HG02588 (cell line): ENCODE results near the gene AQP1.

Source experiments
- ATAC-seq: cut with Tn5 transposase; IDR thresholded peaks from one replicate; pipeline ENCODE4 v1.9.1; 2021; ENCODE audit warnings: mild to moderate bottlenecking, moderate library complexity; ENCODE audit not compliant: unreplicated experiment

Gene AQP1

DNA sequence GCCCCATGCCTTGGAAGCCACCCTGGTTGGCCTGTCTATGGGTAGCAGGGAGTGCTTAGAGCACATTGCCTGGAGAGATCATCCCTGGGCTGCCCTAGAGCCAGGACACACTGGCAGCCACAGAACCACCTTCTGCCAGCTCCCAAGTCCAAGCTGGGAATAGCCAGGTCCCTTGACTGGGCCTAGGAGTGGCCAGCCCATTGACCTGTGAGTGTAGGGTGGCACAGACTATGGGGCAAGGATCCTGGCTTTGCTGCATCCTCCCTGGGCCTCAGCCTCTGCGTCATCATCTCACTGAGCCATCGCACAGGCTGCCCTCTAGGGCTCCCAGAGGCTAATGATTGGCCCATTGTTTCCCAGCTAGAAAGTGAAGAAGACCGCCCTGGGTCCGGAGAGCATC is 7.0 kb downstream of the AQP1 start:
- no peak for ATAC-seq

GRCh38 chr7:30920021-30920583 is 8.4 kb downstream of the AQP1 start:
- no peak for ATAC-seq

DNA sequence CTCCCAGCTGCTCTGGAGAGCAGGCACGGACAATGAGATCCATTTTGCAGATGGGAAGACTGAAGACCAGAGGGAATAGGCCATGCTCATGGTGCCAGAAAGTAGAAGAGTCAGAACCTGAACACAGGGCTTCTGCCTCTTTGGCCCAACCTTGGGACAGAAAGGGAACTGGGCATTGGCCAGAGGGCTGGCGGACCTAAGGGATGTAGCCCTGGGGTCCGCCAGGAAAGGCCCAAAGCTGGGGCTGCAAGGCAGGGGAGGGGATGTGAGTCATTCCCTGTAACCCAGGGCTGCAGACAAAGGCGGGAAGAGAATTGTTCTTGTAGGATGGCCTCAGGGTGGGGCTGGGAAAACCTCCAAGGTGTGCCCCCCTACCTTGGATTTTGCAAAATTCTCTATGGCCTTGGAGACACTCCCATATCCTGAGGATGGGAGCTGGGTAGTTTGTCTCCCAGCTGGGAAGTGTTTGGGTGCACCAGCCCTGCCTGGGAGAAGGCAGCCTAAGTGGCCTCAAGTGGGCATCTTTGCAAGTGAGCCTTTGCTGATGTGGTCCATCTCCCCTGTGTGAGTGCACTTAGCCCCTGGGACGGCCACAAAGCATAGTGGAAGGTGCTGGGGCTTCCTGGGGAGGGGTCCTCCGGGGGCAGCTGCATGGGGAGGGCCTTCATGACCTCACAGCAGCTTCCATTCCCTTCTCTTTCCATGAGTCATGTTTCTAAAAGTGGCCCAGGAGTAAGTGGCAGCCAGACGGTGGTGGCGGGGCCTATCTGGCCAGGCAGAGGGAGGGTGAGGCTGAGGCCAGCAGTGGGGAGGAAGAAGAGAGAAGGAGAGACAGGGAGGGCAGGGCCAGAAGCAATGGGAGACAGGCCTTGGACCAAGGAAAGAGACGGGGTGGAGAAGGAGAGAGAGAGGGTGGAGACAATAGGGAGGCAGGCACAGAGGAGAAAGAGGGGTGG is 9.2 kb downstream of the AQP1 start:
- ATAC-seq, result no peak

DNA sequence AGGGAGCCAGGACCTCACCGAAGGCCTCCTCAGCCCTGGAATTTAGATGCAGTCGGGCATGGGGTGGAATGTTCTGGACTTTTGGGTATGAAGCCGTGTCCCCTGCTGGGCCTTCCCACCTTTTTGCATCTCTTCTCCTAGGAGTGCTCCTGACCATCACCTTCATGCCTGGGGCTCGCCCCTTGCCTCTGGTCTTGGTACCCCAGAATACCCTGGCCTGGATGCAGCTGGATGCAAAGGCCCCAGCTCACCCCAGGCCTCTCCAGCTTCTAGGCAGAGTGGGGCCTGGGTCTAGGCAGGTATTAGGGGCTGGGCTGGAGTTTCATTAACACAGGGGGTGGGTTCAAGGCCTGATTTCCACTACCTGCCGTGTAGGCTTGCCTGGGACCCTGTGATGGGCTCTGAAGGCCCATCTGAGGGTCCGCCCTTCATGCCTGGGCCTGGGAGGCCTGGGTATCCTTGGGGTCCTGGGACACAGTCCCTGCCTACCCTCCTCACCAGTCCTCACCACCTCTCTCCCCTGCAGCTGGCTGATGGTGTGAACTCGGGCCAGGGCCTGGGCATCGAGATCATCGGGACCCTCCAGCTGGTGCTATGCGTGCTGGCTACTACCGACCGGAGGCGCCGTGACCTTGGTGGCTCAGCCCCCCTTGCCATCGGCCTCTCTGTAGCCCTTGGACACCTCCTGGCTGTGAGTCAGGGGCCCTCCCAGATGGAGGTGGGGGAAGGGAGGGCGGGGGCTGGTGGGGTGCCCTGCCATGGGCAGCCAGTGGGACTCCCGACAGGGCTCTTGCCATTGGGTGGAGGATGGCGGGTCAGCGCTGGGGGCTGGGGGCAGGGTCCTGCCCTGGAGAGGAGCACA is 10.1 kb downstream of the AQP1 start:
- ATAC-seq, result no peak

- ATAC-seq, result no peak
These were observed 10.9 kb downstream of the AQP1 start for GRCh38 chr7:30922596-30922995.

- no peak for ATAC-seq
These were observed 11.5 kb downstream of the AQP1 start for GRCh38 chr7:30923009-30923773.

DNA sequence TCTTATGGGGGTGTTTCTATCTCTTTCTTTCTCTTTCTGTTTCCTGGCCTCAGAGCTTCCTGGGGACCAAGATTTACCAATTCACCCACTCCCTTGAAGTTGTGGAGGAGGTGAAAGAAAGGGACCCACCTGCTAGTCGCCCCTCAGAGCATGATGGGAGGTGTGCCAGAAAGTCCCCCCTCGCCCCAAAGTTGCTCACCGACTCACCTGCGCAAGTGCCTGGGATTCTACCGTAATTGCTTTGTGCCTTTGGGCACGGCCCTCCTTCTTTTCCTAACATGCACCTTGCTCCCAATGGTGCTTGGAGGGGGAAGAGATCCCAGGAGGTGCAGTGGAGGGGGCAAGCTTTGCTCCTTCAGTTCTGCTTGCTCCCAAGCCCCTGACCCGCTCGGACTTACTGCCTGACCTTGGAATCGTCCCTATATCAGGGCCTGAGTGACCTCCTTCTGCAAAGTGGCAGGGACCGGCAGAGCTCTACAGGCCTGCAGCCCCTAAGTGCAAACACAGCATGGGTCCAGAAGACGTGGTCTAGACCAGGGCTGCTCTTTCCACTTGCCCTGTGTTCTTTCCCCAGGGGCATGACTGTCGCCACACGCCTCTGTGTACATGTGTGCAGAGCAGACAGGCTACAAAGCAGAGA is 12.2 kb downstream of the AQP1 start:
- ATAC-seq, result no peak

DNA sequence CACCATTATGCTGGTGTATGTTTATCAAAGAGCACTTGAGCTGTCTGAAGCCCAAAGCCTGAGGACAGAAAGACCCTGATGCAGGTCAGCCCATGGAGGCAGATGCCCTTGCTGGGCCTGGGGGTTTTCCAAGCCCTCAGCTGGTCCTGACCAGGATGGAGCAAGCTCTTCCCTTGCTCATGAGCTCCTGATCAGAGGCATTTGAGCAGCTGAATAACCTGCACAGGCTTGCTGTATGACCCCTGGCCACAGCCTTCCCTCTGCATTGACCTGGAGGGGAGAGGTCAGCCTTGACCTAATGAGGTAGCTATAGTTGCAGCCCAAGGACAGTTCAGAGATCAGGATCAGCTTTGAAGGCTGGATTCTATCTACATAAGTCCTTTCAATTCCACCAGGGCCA is 13.0 kb downstream of the AQP1 start:
- ATAC-seq, result no peak

DNA sequence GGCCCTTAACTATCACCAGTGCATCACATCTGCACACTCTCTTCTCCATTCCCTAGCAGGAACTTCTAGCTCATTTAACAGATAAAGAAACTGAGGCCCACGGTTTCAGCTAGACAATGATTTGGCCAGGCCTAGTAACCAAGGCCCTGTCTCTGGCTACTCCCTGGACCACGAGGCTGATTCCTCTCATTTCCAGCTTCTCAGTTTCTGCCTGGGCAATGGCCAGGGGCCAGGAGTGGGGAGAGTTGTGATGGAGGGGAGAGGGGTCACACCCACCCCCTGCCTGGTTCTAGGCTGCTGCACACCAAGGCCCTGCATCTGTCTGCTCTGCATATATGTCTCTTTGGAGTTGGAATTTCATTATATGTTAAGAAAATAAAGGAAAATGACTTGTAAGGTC is 13.5 kb downstream of the AQP1 start:
- no peak for ATAC-seq

DNA sequence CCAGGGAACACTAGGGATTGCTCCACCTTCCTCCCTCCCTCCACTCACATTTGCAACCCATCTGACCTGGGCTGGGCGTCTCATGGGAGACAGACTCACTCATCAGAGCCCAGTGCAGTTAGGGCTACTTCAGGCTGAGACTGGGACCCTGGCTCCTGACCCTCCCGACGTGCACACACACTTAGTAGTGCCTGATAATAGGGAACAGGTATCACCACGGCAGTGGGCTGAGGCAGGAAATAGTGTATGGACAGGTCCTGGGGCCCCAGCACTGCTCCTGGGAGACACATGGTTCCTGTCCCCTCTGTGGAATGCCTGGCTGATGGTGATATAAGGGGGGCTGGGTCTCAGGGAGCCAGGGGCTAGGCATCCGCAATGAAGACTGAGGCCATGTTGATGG is 14.3 kb downstream of the AQP1 start:
- ATAC-seq, result no peak

GRCh38 chr7:30926313-30926712 is 14.7 kb downstream of the AQP1 start:
- no peak for ATAC-seq

DNA sequence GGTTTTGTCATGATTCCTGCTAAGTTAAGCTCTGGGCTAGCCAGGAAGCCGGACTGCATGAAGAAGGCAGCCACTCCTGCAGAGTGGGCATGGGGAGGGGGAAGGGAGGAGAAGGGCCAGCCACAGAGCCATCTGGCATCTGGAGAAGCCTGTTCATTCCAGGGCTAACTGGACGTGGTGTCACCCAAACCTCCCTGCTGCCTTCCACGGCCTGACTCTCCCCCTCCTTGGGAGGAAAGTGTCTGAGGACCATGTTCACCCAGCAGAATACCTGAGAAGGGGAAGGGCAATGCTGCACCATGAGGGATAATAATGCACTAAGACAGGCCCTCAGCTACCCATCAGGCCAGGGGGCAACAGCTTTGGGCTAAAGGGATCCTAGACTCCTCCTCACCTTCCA is 15.4 kb downstream of the AQP1 start:
- ATAC-seq, result no peak

DNA sequence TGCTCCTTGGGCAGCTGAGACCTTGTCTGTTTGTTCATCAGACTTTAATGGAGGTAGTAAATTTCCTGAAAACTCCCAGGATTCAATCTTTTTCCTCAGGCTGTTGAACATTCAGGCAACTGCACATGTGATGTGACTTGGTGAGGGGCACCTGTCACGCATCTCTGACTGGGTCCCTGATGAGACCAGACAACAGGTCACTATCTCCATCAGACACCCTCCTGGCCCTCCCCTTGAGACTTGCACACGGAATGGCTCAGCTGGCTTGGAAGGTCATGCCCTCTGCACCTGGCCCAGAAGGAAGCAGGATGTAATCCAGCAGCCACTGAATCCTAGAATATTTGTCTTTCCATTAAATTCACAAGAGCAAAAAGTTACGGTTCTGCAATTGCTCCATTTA is 15.9 kb downstream of the AQP1 start:
- ATAC-seq, result no peak

GRCh38 chr7:30928254-30928872 is 16.7 kb downstream of the AQP1 start:
- ATAC-seq, result no peak

DNA sequence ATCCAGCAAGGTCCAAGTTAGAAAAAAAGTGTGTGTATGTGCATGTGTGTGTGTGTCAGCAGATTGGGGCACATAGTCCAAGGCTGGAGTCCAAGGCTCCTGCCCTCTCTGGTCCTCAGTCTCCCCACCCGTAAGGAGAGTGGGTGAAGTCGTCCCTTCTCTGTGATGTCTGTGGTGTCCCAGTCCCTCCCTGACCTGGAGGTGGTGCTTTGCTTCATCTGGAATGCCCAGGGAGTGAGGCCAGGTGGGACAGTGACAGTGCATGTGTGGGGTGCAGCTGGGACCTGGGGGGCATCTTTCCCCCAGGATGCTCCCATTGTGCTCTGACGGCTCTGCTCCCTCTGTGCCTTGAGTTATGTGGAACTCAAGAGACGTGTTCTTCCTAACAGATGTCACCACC is 18.0 kb downstream of the AQP1 start:
- no peak for ATAC-seq

DNA sequence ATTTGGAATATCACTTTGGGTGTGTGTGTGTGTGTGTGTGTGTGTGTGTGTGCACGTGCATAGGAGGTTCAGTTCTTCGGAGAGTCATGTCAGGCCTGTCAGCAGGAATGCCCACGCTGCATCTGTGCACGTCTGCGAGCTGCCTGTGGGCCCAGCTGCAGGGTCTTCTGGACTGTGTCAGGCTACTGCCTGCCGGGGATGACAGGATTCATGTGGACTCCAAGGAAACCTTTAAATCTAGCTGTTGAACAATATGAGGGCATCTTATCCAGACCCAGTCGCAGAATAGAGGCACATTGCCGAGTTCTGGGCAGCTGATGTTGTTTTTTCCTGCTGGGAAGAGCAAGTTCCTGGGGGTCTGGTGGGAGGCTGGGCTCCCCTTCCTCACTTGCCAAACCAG is 19.0 kb downstream of the AQP1 start:
- ATAC-seq, result no peak

GRCh38 chr7:30931161-30931928 is 19.7 kb downstream of the AQP1 start:
- no peak for ATAC-seq

DNA sequence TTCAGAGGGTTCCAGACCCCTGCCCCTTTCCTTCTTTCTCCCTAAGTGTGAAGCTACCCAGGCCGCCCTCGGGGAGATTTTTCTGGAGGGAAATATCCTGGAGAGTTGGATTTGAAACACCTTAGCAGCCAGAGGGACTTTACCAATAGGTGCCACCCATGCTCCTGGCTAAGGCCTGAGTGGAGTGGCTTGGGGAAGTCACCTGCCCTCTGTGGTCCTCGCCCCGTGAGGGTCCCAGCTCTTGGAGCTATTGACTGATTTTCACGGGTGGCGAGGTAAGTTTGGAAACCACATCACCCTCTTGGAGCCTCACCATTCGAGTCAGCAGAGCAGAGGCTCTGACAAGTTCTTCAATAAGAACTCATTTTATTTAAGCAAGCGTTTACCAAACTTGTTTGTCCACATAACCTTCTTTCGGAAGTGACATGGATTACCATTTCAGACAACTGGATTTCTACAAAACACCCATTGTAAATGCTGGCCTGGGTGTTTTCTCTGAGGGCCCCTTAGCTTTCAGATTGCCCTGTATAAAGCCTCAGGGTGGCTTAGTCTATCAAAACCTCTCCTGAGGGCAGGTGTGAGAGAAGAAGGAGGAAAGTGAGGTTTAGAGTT is 20.4 kb downstream of the AQP1 start:
- ATAC-seq, result no peak

GRCh38 chr7:30932562-30932961 is 20.9 kb downstream of the AQP1 start:
- ATAC-seq, result no peak
